HepG2 (cell line): ENCODE results near the gene NHSL1. TPM values are rescaled to one million over a fixed set of nuclear protein-coding genes. Genes with fewer than 3 reads are reported as not detected.

Experiments used
- BRD4 ChIP-seq: sonication (generic); formaldehyde crosslinking; IDR thresholded peaks from 2 replicates; pipeline ENCODE4 v1.4.0; 2020; ENCODE audit warnings: missing genetic modification reagents
- CCDC6 ChIP-seq: sonication (generic); formaldehyde crosslinking; IDR thresholded peaks from 2 replicates; pipeline ENCODE4 v1.8.1; 2022; ENCODE audit warnings: mild to moderate bottlenecking, missing genetic modification reagents, moderate library complexity
- DNMT3B ChIP-seq: conservative IDR thresholded peaks from 2 replicates; pipeline ENCODE4 v1.6.1; 2016; ENCODE audit warnings: missing biosample characterization, control low read depth
- FOXO1 ChIP-seq: sonication (generic); formaldehyde crosslinking; IDR thresholded peaks from 2 replicates; pipeline ENCODE4 v1.4.0; 2020; ENCODE audit warnings: missing genetic modification reagents
- NFKB2 ChIP-seq: sonication (generic); formaldehyde crosslinking; IDR thresholded peaks from 2 replicates; pipeline ENCODE4 v1.4.0; 2020; ENCODE audit warnings: missing genetic modification reagents, borderline replicate concordance
- POLR2A ChIP-seq, 2 experiments: IDR thresholded peaks; 2 replicates each; pipeline ENCODE4 v1.6.1; 2011; ENCODE audit warnings: low read depth in 2 of 2, low read length in 2 of 2, mild to moderate bottlenecking in 1 of 2, moderate library complexity in 1 of 2; ENCODE audit not compliant: insufficient read depth in 1 of 2
- POLR2G ChIP-seq: fragments of 200-400 bp; formaldehyde crosslinking; IDR thresholded peaks from 2 replicates; pipeline ENCODE4 v1.6.1; 2018; ENCODE audit warnings: mild to moderate bottlenecking, low read depth, low read length, moderate library complexity
- RCOR2 ChIP-seq: IDR thresholded peaks from 2 replicates; pipeline ENCODE4 v1.6.1; 2016; ENCODE audit warnings: missing biosample characterization, missing genetic modification reagents
- SMARCC2 ChIP-seq: fragments of 450-650 bp; IDR thresholded peaks from 2 replicates; pipeline ENCODE4 v1.6.1; 2017; ENCODE audit warnings: antibody characterized with exemption, mild to moderate bottlenecking
- SMC3 ChIP-seq: IDR thresholded peaks from 2 replicates; pipeline ENCODE4 v1.6.1; 2011; ENCODE audit warnings: low read length, improper control_type of control experiment
- SSRP1 ChIP-seq: IDR thresholded peaks from 2 replicates; pipeline ENCODE4 v1.6.1; 2016; ENCODE audit warnings: control low read depth
- TCF12 ChIP-seq, 2 experiments: fragments of 450-650 bp in 1 of 2; sonication (generic) in 1 of 2; formaldehyde crosslinking in 1 of 2; IDR thresholded peaks; 2 replicates each; pipeline versions ENCODE4 v1.6.1 to v1.8.0; 2017 to 2022; ENCODE audit warnings: antibody characterized with exemption in 1 of 2, mild to moderate bottlenecking in 1 of 2, missing genetic modification reagents in 1 of 2, moderate library complexity in 1 of 2
- TCF7L2 ChIP-seq: IDR thresholded peaks from 2 replicates; pipeline ENCODE4 v1.6.1; 2011; ENCODE audit warnings: mild to moderate bottlenecking, low read depth, low read length, moderate library complexity
- U2AF1 ChIP-seq: fragments of 200-400 bp; formaldehyde crosslinking; optimal IDR thresholded peaks from 2 replicates; pipeline ENCODE3; 2017; ENCODE audit warnings: mild to moderate bottlenecking, low read depth, low read length
- ZFP37 ChIP-seq: sonication (generic); formaldehyde crosslinking; IDR thresholded peaks from 2 replicates; pipeline ENCODE4 v1.4.0; 2020; ENCODE audit warnings: missing genetic modification reagents, borderline replicate concordance
- ZFP90 ChIP-seq: sonication (generic); formaldehyde crosslinking; IDR thresholded peaks from 2 replicates; pipeline ENCODE4 v1.8.0; 2022; ENCODE audit warnings: missing genetic modification reagents, mild to moderate bottlenecking, inconsistent platforms, borderline replicate concordance
- ZNF263 ChIP-seq: sonication (generic); formaldehyde crosslinking; IDR thresholded peaks from 2 replicates; pipeline ENCODE4 v1.4.0; 2020; ENCODE audit warnings: missing genetic modification reagents
- ZNF282 ChIP-seq: fragments of 450-650 bp; IDR thresholded peaks from 2 replicates; pipeline ENCODE4 v1.6.1; 2018; ENCODE audit not compliant: partially characterized antibody
- ZNF510 ChIP-seq: sonication (generic); formaldehyde crosslinking; IDR thresholded peaks from 2 replicates; pipeline ENCODE4 v1.4.0; 2020; ENCODE audit warnings: low read depth, mild to moderate bottlenecking, missing genetic modification reagents
- ZNF772 ChIP-seq: sonication (generic); formaldehyde crosslinking; IDR thresholded peaks from 2 replicates; pipeline ENCODE4 v1.5.0; 2020; ENCODE audit warnings: mild to moderate bottlenecking, missing genetic modification reagents
- ZNF782 ChIP-seq: sonication (generic); formaldehyde crosslinking; IDR thresholded peaks from 2 replicates; pipeline ENCODE4 v1.4.0; 2020; ENCODE audit warnings: missing genetic modification reagents, mild to moderate bottlenecking, borderline replicate concordance
- ZNF816 ChIP-seq: sonication (generic); formaldehyde crosslinking; IDR thresholded peaks from 2 replicates; pipeline ENCODE4 v1.8.0; 2022; ENCODE audit warnings: missing genetic modification reagents, mild to moderate bottlenecking, borderline replicate concordance
- polyA plus RNA-seq, 8 experiments: library from polyadenylated mRNA; depleted of rRNA in 3 of 8; stranded (reverse) in 7 of 8; unstranded in 1 of 8; fragments of >200 nt; fragmentation: Illumina TruSeq in 4 of 8; extraction: Trizol in 4 of 8; gene quantifications; 2 replicates each; pipeline versions ENCODE4 v1.2.1 to v1.2.3, GENCODE V29; 2011 to 2016; ENCODE audit warnings: low read depth in 4 of 8, missing spikeins in 1 of 8, mixed read lengths in 1 of 8; ENCODE audit not compliant: insufficient read depth in 1 of 8
- total RNA-seq, 5 experiments: library from RNA; depleted of rRNA; stranded (reverse); fragments of >200 nt; fragmentation: Illumina TruSeq; extraction: Trizol; gene quantifications; 2 replicates each; pipeline ENCODE4 v1.2.3, GENCODE V29; 2016; ENCODE audit warnings: low read depth in 1 of 5
- TF ChIP-seq, protein P1 (sequence below): sonication (generic); formaldehyde crosslinking; IDR thresholded peaks from 2 replicates; pipeline ENCODE4 v1.8.1; 2022; ENCODE audit warnings: mild to moderate bottlenecking, missing genetic modification reagents
- TF ChIP-seq, protein P2 (sequence below): IDR thresholded peaks from 2 replicates; pipeline ENCODE4 v1.6.1; 2012; ENCODE audit warnings: inconsistent platforms
- TF ChIP-seq, protein P3 (sequence below): sonication (generic); formaldehyde crosslinking; IDR thresholded peaks from 2 replicates; pipeline ENCODE4 v1.4.0; 2020; ENCODE audit warnings: low read depth, mild to moderate bottlenecking, missing genetic modification reagents
- TF ChIP-seq, protein P4 (sequence below): sonication (generic); formaldehyde crosslinking; IDR thresholded peaks from 2 replicates; pipeline ENCODE4 v1.9.0; 2021; ENCODE audit warnings: missing genetic modification reagents, borderline replicate concordance

NHSL1 gene
- total and polyA plus RNA-seq, 2 of the 13 experiments (the other 11 are each of a cell fraction or from before 2014, with no cell fraction given), result 24.9 to 53.6 TPM

DNA sequence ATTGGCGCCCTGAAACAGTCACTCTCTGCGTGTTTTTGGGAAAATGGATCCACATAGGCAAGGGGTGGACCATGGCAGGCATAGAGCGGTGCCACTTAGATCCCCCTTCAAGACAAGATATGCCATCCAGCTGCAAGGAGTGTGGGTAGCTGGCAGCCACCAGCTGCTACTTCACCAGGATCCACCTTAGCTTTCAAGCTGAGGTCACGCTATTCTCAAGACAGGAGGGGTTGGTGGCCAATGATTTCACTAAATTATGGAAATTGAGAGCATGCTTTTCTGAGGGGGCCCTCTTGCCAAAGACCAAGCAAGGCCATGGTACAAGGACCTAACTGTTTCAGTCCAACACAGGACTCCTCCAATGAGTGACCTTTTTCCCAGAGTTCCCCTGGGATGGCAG is 78.9 kb downstream of the NHSL1 start (continued):
- TF ChIP-seq, protein P1, sequence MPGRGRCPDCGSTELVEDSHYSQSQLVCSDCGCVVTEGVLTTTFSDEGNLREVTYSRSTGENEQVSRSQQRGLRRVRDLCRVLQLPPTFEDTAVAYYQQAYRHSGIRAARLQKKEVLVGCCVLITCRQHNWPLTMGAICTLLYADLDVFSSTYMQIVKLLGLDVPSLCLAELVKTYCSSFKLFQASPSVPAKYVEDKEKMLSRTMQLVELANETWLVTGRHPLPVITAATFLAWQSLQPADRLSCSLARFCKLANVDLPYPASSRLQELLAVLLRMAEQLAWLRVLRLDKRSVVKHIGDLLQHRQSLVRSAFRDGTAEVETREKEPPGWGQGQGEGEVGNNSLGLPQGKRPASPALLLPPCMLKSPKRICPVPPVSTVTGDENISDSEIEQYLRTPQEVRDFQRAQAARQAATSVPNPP (CRISPR knock-in tag), result no peak
- no peak for TF ChIP-seq ZFP90
- TF ChIP-seq POLR2A (IDR thresholded peaks at IDR 0.05; ENCODE audit: insufficient read depth in 1 of 2, low read depth in 2 of 2, low read length in 2 of 2), result no peak
- TF ChIP-seq ZNF772 (CRISPR knock-in tag), result 0 out of 2 replicates have a peak, but pooled peaks have one; percentile 15
- TF ChIP-seq BRD4 (CRISPR knock-in tag), result no peak
- no peak for TF ChIP-seq ZNF263 (CRISPR knock-in tag)
- TF ChIP-seq TCF12 (IDR thresholded peaks at IDR 0.05), result no peak
- no peak for TF ChIP-seq TCF12 (CRISPR knock-in tag; IDR thresholded peaks at IDR 0.05)
- no peak for TF ChIP-seq NFKB2 (CRISPR knock-in tag)
- TF ChIP-seq, protein P2, sequence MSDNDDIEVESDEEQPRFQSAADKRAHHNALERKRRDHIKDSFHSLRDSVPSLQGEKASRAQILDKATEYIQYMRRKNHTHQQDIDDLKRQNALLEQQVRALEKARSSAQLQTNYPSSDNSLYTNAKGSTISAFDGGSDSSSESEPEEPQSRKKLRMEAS, result no peak
- no peak for TF ChIP-seq CCDC6 (CRISPR knock-in tag)
- TF ChIP-seq TCF7L2, result no peak
- no peak for TF ChIP-seq SMARCC2
- TF ChIP-seq POLR2G, result 0 out of 2 replicates have a peak, but pooled peaks have one; percentile 38
- no peak for TF ChIP-seq RCOR2 (CRISPR knock-in tag)
- no peak for TF ChIP-seq ZFP37 (CRISPR knock-in tag)
- TF ChIP-seq ZNF782 (CRISPR knock-in tag), result no peak
- TF ChIP-seq ZNF510 (CRISPR knock-in tag), result no peak
- no peak for TF ChIP-seq ZNF282
- no peak for TF ChIP-seq DNMT3B (CRISPR knock-in tag)
- TF ChIP-seq, protein P3, sequence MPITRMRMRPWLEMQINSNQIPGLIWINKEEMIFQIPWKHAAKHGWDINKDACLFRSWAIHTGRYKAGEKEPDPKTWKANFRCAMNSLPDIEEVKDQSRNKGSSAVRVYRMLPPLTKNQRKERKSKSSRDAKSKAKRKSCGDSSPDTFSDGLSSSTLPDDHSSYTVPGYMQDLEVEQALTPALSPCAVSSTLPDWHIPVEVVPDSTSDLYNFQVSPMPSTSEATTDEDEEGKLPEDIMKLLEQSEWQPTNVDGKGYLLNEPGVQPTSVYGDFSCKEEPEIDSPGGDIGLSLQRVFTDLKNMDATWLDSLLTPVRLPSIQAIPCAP (CRISPR knock-in tag), result no peak
- TF ChIP-seq ZNF816 (CRISPR knock-in tag), result no peak
- no peak for TF ChIP-seq U2AF1
- TF ChIP-seq, protein P4, sequence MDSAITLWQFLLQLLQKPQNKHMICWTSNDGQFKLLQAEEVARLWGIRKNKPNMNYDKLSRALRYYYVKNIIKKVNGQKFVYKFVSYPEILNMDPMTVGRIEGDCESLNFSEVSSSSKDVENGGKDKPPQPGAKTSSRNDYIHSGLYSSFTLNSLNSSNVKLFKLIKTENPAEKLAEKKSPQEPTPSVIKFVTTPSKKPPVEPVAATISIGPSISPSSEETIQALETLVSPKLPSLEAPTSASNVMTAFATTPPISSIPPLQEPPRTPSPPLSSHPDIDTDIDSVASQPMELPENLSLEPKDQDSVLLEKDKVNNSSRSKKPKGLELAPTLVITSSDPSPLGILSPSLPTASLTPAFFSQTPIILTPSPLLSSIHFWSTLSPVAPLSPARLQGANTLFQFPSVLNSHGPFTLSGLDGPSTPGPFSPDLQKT (CRISPR knock-in tag), result no peak
- no peak for TF ChIP-seq SMC3
- TF ChIP-seq FOXO1, result no peak
- peak; percentile 29; the same call in 1 of the 2 replicates for TF ChIP-seq SSRP1 (CRISPR knock-in tag)
